Activated CD4-positive, alpha-beta T cell treated with anti-CD3 and anti-CD28 coated beads, Interleukin-2, Interleukin-6, amounts not matched to agents 100 ng/mL and 50 ng/mL, durations not matched to agents 16 hours and 8 hours (primary cell): ENCODE data around the gene SDCBP2.

Experiments used
- DNase-seq: peaks from one replicate; pipeline ENCODE4 v3.0.0-alpha.2; 2020

SDCBP2 gene

DNA sequence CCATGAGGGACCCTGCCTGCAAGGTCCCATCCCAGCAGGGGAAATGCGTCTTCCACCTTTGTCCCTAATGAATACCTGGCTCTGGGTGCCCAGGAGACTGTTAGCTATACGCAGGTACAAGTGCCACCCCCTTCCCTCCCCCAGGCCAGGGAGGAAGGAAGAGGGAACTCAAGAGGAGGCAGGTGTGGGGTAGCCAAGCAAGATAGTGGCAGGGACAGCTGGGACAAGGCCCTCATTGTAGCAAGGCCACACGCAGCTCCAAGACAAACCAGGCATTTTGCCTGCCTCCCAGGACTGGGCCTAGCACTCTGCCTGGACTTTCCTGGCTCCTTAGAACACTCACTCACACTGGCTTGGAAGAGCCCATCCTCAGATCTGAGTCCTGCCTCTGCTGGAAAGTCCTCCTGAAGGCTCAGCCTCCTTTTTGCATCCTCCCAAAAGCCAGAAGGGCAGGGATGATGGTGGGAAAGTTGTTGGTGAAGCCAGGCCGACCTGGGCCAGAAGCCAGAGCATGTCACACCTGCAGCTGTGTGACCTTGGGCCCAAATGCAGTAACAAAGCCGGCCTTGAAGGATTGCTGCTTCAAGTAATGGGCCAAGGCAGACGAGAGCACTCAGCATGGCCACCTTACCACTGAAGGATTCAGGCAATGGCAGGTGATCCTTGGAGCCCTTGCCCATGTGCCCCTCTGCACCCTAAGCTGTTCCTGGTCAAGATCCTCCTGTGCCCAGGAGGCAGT, 35.1 kb downstream of the SDCBP2 start:
- DNase-seq = no peak

DNA sequence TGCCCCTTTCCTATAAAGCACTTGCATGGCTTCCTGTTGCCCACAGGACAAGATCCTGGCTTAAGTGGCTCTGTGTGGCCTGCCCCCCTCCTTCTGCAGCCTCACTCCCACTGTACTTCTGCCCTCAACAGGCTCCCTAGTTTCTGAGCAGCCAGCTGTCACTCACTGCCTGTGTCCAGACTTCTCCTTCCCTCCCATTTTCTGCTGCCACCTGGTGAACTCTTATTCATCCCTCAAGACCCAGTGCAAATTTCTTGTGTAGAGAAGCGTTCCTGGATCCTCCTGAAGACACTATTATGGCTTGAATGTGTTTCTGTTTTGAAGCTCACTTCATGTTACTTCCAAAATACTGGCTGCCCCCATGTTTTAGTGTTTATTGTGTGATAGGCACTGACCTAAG, 36.3 kb downstream of the SDCBP2 start:
- no peak for DNase-seq

- no peak for DNase-seq
Observed at GRCh38 chr20:1291191-1291741, 37.7 kb downstream of the SDCBP2 start.

- DNase-seq = no peak
Observed at GRCh38 chr20:1287787-1288569, 41.0 kb downstream of the SDCBP2 start.

DNA sequence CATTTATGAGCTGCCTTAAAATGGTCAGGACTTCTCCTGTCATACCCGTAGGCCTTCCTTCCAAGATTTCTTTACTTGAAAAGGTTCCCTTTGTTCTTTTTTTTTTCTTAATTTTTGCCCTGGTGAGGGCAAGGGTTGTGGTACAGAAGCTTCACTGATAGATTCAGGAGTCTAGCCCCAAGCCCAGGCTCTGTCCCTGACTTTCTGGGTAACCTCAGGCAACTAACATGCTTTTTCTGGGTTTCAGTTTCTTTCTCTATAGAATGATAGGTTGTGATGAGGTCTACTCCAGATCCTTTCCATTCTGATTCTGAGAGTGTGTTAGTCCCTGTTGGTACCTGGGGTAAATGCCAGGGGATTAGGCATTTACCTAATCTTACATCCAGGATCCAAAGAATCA, 41.6 kb downstream of the SDCBP2 start:
- DNase-seq = peak; percentile 17

DNA sequence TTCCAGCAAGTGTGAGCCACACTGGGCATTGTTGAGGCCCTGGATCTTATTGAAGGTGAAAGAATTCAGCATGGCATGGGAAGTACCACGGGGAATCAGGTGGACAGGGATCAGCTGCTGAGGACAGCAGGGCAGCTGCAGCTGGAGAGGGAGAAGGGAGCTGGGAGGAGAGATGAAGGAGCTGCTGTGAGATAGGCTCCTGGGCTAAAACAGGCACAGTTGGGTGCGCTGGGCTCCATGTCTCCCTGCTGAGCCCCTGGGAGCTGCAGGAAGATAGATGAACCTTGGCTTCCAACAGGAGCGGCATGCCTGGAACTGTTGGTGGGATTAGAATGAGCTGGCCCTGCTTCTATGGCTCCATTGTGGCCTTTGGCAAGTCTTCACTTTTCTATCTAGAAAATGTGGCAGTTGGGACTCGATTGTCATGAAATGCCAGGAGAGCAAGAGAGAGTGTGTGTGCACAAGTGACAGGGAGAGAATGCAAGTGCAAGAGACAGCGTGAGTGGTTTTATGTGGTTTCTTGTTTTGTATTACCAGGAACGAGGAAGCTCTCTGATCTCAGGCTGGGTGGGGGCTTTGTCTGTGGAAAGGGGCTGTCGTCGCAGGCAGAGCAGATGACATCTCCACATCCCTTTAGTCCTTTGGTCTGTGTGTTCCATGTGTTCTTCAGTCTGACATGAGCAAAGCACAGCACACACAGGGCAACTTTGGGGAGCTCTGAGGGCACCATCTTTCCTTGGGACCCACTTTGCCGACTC, 42.5 kb downstream of the SDCBP2 start:
- DNase-seq = no peak

- DNase-seq = no peak
Observed at GRCh38 chr20:1283522-1284510, 45.1 kb downstream of the SDCBP2 start.

DNA sequence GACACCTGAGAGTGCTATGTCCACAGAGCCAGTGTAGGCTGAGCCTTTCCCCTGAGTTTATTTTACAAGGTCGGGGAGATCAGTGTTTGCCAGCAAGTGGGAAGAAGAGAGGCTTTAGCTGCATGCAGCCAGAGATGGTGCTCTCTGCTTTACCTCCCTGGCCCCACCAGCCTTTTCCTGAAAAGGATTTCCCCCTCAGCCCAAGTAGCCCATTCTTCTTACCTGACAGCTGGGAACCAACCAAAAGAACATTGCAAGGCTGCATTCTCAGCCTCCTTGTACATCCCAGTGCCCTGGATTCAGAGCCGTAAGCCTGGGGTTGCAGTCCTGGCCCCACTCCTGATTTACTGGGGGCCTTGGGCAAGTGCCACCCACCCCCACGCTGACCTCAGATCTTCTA, 46.0 kb downstream of the SDCBP2 start:
- no peak for DNase-seq

DNA sequence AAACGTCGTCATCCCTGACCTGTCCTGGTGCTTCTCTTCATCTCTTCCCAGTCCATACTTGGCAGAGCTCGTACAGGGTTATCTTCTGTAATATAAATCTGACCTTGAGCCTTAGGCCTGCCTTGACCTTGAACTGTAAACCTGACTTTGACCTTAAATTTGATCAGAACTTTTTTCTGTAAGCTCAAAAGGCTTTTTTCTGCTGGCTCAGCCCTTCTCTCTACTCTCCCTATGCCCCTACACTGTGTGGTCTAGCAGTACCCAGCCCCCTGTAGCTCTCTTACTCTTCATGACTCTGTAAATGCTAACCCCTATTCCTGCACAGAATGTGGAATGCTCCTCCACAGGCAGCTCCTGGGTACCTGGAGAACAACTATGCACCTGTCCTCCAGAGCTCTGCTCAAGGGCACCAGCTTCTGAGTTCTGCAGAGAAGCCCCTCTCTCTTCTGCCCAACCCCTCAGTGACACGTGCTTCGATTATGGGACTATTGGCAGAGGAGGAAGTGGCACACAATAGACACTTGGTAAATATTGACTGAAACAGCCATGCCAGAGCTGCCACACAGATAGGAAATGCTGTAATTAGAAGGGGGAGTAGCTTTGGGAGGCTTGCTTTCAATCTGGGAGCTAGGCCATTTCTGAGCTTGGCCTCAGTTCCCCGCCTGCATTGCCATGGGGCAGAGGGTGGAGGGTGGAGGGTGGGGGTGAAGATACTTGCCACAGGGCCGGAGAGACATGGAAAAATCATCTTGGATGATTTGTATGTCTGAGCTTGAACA, 47.5 kb downstream of the SDCBP2 start:
- DNase-seq = no peak

DNA sequence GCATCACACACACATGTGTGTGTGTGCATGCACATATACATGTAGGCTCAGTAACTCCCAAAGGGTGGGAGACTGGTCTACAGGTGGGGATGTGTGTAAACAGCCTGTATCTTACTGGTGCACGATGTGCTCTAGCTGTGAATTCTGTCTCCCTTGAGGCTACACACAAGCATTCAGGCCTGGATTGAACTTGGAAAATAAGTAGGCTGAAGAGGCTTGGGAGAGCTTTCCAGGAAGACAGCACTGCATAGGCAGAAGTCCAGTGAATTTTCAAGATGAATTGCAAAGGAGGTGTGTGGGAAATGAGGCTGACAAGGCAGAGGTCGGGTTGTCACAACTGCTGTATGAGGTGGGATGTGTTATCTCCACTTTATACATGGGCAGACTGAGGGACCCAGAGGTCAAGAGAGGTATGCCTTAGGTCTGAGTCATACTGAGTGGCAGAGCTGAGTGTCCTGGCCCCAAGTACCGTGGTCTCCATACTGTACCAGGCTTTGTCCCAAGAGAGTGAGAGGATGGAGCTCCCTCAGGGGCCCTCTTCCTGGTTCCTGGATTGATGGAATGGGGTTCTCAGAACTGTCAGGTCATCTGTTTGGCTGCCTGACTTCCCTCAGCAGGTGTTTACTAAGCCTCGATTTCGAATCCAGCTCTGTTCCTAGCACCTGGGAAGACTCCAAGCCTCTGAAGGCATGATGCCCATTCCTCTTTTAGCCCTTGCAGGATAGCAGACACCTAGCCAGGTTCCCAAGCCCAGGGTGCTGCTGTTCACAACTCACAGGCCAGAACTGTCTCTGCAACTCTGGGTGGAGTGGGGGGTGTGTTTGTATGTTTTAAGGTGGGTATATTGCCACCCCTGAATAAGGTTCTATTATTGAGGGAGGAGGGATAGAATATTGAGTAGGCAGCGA, 48.5 kb downstream of the SDCBP2 start:
- no peak for DNase-seq

DNA sequence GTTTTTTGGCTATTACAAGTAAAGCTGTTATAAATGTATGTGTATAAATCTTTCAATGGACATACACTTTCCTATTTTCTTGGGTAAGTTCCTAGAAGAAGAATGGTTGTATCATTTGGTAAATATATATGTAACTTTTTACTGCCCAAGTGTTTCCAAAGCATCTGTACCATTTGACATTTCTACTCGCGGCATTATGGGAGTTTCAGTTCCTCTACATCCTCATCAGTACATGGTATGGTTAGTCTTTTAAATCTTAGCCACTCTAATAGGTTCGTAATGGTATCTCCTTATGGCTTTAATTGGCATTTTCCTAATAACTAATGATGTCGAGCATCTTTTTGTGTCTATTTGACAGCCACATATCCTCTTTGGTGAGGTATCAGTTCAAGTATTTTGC, 49.9 kb downstream of the SDCBP2 start:
- DNase-seq = no peak

GRCh38 chr20:1277529-1278322, 51.2 kb downstream of the SDCBP2 start:
- no peak for DNase-seq

- no peak for DNase-seq
Observed at GRCh38 chr20:1275919-1276318, 53.0 kb downstream of the SDCBP2 start.

DNA sequence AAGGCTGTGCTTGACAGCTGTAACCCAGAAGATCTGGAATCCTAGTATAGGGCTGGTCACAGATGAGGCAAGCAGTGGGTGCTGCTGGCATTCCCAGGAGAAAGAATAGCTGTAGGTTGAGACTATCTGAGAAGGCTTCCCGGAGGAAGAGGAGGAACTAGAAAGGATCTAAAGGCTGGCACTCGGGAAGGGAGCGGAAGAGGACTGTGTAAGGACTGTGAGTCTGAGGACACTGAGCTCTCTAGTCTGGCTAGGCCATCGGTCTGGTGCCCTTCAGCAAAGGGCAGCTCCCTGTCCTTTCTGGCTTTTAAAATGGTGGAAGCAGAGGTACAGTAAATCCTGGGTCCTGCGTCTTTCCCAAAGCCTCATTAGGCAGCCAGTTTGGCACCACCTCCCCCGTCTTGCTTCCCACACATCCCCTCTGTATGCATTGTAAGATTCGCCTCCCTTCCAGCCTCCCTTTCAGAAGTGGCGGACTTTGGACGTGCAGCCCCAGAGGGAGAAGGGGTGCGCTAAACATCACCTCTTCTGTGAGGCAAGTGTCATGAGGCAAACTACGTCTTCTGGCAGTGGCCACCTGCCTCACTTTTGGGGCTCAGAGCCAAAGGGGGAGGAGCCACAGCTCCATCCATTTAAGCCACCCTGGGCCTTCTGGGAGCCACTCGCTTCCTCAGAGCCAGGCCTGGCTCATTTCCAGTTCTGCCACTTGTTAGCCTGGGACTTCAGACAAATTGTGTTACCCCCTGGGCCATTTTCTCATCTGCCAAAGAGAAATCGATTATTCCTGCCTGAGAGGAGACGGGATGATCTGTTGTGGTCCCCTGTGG, 54.2 kb downstream of the SDCBP2 start:
- no peak for DNase-seq

GRCh38 chr20:1273366-1273765, 55.6 kb downstream of the SDCBP2 start:
- DNase-seq = no peak

- no peak for DNase-seq
Observed at GRCh38 chr20:1272368-1273100, 56.4 kb downstream of the SDCBP2 start.

GRCh38 chr20:1269850-1270249, 59.1 kb downstream of the SDCBP2 start:
- no peak for DNase-seq

GRCh38 chr20:1269235-1269634, 59.7 kb downstream of the SDCBP2 start:
- no peak for DNase-seq
